GM18505 (cell line): ENCODE measurements around the gene FAM89B.

Experiments
- ATAC-seq: cut with Tn5 transposase; IDR thresholded peaks from one replicate; pipeline ENCODE4 v1.9.1; 2021; ENCODE audit not compliant: unreplicated experiment
- POLR2A ChIP-seq: IDR thresholded peaks from 4 replicates; pipeline ENCODE4 v1.6.1; 2011; ENCODE audit warnings: borderline replicate concordance; ENCODE audit not compliant: insufficient read depth, insufficient read length; ENCODE audit errors: extremely low read depth

FAM89B gene

GRCh38 chr11:65599216-65599954 is 27.0 kb downstream of the FAM89B start:
- no peak for TF ChIP-seq POLR2A
- ATAC-seq: no peak

GRCh38 chr11:65599955-65600246 is 27.6 kb downstream of the FAM89B start:
- no peak for ATAC-seq
- TF ChIP-seq POLR2A: no peak

- TF ChIP-seq POLR2A: no peak
- no peak for ATAC-seq
These were observed 31.9 kb downstream of the FAM89B start for GRCh38 chr11:65604258-65604657.

GRCh38 chr11:65606876-65607613 is 34.7 kb downstream of the FAM89B start:
- no peak for TF ChIP-seq POLR2A
- ATAC-seq: no peak

GRCh38 chr11:65607614-65608426 is 35.5 kb downstream of the FAM89B start:
- no peak for TF ChIP-seq POLR2A
- no peak for ATAC-seq

GRCh38 chr11:65609229-65609628 is 36.9 kb downstream of the FAM89B start:
- ATAC-seq: no peak
- TF ChIP-seq POLR2A: no peak

GRCh38 chr11:65609665-65610064 is 37.3 kb downstream of the FAM89B start:
- no peak for TF ChIP-seq POLR2A
- ATAC-seq: no peak

- no peak for ATAC-seq
- TF ChIP-seq POLR2A: no peak
These were observed 38.1 kb downstream of the FAM89B start for GRCh38 chr11:65610404-65610803.

- no peak for TF ChIP-seq POLR2A
- no peak for ATAC-seq
These were observed 38.9 kb downstream of the FAM89B start for GRCh38 chr11:65611028-65611757.

GRCh38 chr11:65611758-65612603 is 39.6 kb downstream of the FAM89B start:
- no peak for ATAC-seq

GRCh38 chr11:65612691-65613090 is 40.4 kb downstream of the FAM89B start:
- no peak for ATAC-seq
- TF ChIP-seq POLR2A: no peak

More at GRCh38 chr11:65611758-65612603, 39.6 kb downstream of the FAM89B start:
- no peak for TF ChIP-seq POLR2A
